VCaP (cell line): ENCODE data around the gene ITIH2.
"Not testable (repeated sequence)": the region's sequence is repeated elsewhere in the genome, so short reads cannot be mapped to it uniquely, and the experiment has no call there.

ENCODE experiments used
- H3K27ac ChIP-seq: fragments of 450-650 bp; 2 replicates; pipeline ENCODE4 v1.5.1; 2017
- CTCF ChIP-seq: fragments of 450-650 bp; conservative IDR thresholded peaks from 2 replicates; pipeline ENCODE4 v1.5.1; 2017; ENCODE audit warnings: mild to moderate bottlenecking, moderate library complexity

The ITIH2 gene

GRCh38 chr10:7667262-7668141, 35.6 kb upstream of the ITIH2 start:
- TF ChIP-seq CTCF = no peak
- H3K27ac ChIP-seq = no peak overlapping the region

GRCh38 chr10:7670157-7670556, 33.0 kb upstream of the ITIH2 start:
- H3K27ac ChIP-seq = no peak overlapping the region
- TF ChIP-seq CTCF = no peak

GRCh38 chr10:7672341-7673134, 30.6 kb upstream of the ITIH2 start:
- TF ChIP-seq CTCF = no peak
- no peak overlapping the region for H3K27ac ChIP-seq

GRCh38 chr10:7679256-7679655, 23.9 kb upstream of the ITIH2 start:
- no peak overlapping the region for H3K27ac ChIP-seq
- no peak for TF ChIP-seq CTCF

GRCh38 chr10:7680078-7680477, 23.0 kb upstream of the ITIH2 start:
- H3K27ac ChIP-seq = not testable (repeated sequence)

GRCh38 chr10:7686351-7687171, 16.6 kb upstream of the ITIH2 start:
- H3K27ac ChIP-seq = no peak overlapping the region
- TF ChIP-seq CTCF = no peak

GRCh38 chr10:7687228-7687907, 15.7 kb upstream of the ITIH2 start:
- TF ChIP-seq CTCF = peak; percentile 97

More at GRCh38 chr10:7687228-7687907, 15.7 kb upstream of the ITIH2 start:
- H3K27ac ChIP-seq = no peak overlapping the region
